ENCODE results near the gene ATP5ME. TPM values are rescaled to one million over a fixed set of nuclear protein-coding genes. Genes with fewer than 3 reads are reported as not detected.
A peak's percentile ranks its signal among the peaks of the same experiment; 100 is the strongest.

Gene ATP5ME
- total and polyA plus RNA-seq, 2 of the 13 experiments (the other 11 are each of a cell fraction or from before 2014, with no cell fraction given): 305 to 753 TPM

DNA sequence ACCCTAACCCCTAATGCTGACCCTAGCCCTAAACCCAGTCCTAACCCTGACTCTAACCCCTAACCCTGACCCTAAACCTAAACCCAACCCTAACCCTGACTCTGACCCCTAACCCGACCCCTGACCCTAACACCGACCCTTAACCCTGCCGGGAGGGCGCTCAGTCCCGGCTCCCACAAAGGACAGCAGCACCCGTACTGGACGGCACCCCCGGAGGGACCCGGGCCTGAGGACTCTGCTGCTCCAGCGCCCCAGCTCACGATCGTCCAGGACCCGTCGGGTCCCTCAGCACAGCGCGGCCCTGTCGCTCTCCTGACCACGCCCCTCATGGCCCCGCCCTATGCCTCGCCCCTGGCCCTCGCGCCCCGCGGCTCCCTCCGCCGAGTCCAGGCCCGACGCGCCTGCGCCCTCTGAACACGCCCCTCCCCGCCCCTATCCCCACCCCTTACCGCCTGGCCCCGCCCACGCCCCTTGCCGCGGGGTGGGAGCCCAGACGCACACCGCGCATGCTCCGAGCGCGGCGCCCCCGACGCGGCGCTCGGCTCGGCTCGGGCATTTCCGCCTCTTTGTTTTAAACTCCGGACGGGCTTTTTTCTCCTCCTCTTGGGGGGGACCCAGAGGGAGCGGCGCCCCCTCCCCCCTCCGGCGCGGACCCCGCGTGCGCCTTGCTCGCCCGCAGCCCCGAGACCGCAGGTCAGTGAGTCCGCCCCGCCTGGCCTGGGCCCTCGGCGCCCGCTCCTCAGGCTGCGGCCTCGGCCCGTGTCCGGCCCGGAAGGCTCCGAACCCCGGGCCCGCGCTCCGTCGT, 31.4 kb upstream of the ATP5ME start, which contains the start of gene PCGF3 (continued):
- TF ChIP-seq, protein P1, sequence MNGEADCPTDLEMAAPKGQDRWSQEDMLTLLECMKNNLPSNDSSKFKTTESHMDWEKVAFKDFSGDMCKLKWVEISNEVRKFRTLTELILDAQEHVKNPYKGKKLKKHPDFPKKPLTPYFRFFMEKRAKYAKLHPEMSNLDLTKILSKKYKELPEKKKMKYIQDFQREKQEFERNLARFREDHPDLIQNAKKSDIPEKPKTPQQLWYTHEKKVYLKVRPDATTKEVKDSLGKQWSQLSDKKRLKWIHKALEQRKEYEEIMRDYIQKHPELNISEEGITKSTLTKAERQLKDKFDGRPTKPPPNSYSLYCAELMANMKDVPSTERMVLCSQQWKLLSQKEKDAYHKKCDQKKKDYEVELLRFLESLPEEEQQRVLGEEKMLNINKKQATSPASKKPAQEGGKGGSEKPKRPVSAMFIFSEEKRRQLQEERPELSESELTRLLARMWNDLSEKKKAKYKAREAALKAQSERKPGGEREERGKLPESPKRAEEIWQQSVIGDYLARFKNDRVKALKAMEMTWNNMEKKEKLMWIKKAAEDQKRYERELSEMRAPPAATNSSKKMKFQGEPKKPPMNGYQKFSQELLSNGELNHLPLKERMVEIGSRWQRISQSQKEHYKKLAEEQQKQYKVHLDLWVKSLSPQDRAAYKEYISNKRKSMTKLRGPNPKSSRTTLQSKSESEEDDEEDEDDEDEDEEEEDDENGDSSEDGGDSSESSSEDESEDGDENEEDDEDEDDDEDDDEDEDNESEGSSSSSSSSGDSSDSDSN (CRISPR knock-in tag; IDR thresholded peaks at IDR 0.05): peak; percentile 77; the same call in 1 of the 2 replicates
- TF ChIP-seq ZC3H4 (CRISPR knock-in tag; IDR thresholded peaks at IDR 0.05; ENCODE audit: borderline replicate concordance) (no peak), ZZZ3 (CRISPR knock-in tag; IDR thresholded peaks at IDR 0.05; ENCODE audit: borderline replicate concordance) (no peak), ETV6 (CRISPR knock-in tag; conservative IDR thresholded peaks at IDR 0.05) (no peak), ZBTB7A (CRISPR knock-in tag; IDR thresholded peaks at IDR 0.05) (no peak), ZNF230 (CRISPR knock-in tag; IDR thresholded peaks at IDR 0.05) (no peak), ZNF331 (CRISPR knock-in tag; IDR thresholded peaks at IDR 0.05) (no peak), NFYC (CRISPR knock-in tag; IDR thresholded peaks at IDR 0.05) (no peak), U2AF2 (IDR thresholded peaks at IDR 0.05; ENCODE audit: low read depth, low read length) (no peak), GTF2F1 (IDR thresholded peaks at IDR 0.05; ENCODE audit: low read length) (no peak), PAF1 (CRISPR knock-in tag; IDR thresholded peaks at IDR 0.05) (no peak), JUND (CRISPR knock-in tag; IDR thresholded peaks at IDR 0.05) (no peak)
- TF ChIP-seq, protein P2, sequence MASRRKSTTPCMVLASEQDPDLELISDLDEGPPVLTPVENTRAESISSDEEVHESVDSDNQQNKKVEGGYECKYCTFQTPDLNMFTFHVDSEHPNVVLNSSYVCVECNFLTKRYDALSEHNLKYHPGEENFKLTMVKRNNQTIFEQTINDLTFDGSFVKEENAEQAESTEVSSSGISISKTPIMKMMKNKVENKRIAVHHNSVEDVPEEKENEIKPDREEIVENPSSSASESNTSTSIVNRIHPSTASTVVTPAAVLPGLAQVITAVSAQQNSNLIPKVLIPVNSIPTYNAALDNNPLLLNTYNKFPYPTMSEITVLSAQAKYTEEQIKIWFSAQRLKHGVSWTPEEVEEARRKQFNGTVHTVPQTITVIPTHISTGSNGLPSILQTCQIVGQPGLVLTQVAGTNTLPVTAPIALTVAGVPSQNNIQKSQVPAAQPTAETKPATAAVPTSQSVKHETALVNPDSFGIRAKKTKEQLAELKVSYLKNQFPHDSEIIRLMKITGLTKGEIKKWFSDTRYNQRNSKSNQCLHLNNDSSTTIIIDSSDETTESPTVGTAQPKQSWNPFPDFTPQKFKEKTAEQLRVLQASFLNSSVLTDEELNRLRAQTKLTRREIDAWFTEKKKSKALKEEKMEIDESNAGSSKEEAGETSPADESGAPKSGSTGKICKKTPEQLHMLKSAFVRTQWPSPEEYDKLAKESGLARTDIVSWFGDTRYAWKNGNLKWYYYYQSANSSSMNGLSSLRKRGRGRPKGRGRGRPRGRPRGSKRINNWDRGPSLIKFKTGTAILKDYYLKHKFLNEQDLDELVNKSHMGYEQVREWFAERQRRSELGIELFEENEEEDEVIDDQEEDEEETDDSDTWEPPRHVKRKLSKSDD (CRISPR knock-in tag; IDR thresholded peaks at IDR 0.05; ENCODE audit: low read depth): no peak
- TF ChIP-seq, protein P3, sequence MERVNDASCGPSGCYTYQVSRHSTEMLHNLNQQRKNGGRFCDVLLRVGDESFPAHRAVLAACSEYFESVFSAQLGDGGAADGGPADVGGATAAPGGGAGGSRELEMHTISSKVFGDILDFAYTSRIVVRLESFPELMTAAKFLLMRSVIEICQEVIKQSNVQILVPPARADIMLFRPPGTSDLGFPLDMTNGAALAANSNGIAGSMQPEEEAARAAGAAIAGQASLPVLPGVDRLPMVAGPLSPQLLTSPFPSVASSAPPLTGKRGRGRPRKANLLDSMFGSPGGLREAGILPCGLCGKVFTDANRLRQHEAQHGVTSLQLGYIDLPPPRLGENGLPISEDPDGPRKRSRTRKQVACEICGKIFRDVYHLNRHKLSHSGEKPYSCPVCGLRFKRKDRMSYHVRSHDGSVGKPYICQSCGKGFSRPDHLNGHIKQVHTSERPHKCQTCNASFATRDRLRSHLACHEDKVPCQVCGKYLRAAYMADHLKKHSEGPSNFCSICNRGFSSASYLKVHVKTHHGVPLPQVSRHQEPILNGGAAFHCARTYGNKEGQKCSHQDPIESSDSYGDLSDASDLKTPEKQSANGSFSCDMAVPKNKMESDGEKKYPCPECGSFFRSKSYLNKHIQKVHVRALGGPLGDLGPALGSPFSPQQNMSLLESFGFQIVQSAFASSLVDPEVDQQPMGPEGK (CRISPR knock-in tag; IDR thresholded peaks at IDR 0.05): peak; percentile 88
- TF ChIP-seq, protein P4, sequence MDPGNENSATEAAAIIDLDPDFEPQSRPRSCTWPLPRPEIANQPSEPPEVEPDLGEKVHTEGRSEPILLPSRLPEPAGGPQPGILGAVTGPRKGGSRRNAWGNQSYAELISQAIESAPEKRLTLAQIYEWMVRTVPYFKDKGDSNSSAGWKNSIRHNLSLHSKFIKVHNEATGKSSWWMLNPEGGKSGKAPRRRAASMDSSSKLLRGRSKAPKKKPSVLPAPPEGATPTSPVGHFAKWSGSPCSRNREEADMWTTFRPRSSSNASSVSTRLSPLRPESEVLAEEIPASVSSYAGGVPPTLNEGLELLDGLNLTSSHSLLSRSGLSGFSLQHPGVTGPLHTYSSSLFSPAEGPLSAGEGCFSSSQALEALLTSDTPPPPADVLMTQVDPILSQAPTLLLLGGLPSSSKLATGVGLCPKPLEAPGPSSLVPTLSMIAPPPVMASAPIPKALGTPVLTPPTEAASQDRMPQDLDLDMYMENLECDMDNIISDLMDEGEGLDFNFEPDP (CRISPR knock-in tag; conservative IDR thresholded peaks at IDR 0.05): no peak
- TF ChIP-seq, protein P5, sequence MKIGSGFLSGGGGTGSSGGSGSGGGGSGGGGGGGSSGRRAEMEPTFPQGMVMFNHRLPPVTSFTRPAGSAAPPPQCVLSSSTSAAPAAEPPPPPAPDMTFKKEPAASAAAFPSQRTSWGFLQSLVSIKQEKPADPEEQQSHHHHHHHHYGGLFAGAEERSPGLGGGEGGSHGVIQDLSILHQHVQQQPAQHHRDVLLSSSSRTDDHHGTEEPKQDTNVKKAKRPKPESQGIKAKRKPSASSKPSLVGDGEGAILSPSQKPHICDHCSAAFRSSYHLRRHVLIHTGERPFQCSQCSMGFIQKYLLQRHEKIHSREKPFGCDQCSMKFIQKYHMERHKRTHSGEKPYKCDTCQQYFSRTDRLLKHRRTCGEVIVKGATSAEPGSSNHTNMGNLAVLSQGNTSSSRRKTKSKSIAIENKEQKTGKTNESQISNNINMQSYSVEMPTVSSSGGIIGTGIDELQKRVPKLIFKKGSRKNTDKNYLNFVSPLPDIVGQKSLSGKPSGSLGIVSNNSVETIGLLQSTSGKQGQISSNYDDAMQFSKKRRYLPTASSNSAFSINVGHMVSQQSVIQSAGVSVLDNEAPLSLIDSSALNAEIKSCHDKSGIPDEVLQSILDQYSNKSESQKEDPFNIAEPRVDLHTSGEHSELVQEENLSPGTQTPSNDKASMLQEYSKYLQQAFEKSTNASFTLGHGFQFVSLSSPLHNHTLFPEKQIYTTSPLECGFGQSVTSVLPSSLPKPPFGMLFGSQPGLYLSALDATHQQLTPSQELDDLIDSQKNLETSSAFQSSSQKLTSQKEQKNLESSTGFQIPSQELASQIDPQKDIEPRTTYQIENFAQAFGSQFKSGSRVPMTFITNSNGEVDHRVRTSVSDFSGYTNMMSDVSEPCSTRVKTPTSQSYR (CRISPR knock-in tag; IDR thresholded peaks at IDR 0.05; ENCODE audit: borderline replicate concordance): no peak

Measured in HepG2 (cell line).